Mesodermal cell (in vitro differentiated cells): ENCODE results near the gene OSBPL2.

ENCODE experiments used
- H3K27ac ChIP-seq: 2 replicates; pipeline ENCODE4 v1.7.0; 2013; ENCODE audit warnings: mild to moderate bottlenecking, low read depth, low read length, moderate library complexity; ENCODE audit not compliant: severe bottlenecking
- H3K36me3 ChIP-seq: 2 replicates; pipeline ENCODE4 v1.7.1; 2013; ENCODE audit warnings: mild to moderate bottlenecking, low read length, moderate library complexity; ENCODE audit not compliant: control insufficient read depth, insufficient read depth
- H3K4me1 ChIP-seq: one replicate; pipeline ENCODE4 v1.7.1; 2013; ENCODE audit warnings: mild to moderate bottlenecking, low read length; ENCODE audit not compliant: insufficient read depth, control insufficient read depth, poor library complexity, severe bottlenecking
- H3K4me3 ChIP-seq: 2 replicates; pipeline ENCODE4 v1.7.0; 2013; ENCODE audit warnings: low read length, control low read depth, mild to moderate bottlenecking; ENCODE audit not compliant: insufficient read depth, poor library complexity, severe bottlenecking; ENCODE audit errors: extremely low read depth
- H3K9me3 ChIP-seq: 2 replicates; pipeline ENCODE4 v1.7.1; 2013; ENCODE audit warnings: mild to moderate bottlenecking, low read length, moderate library complexity; ENCODE audit not compliant: control insufficient read depth
- WGBS, 2 experiments: methylation state at CpG; one replicate each; pipeline ENCODE4 v1.1.5; 2013; ENCODE audit warnings: missing lambda C conversion rate in 2 of 2; ENCODE audit not compliant: insufficient coverage in 2 of 2; 5-methylcytosine and 5-hydroxymethylcytosine counted together

OSBPL2 gene

DNA sequence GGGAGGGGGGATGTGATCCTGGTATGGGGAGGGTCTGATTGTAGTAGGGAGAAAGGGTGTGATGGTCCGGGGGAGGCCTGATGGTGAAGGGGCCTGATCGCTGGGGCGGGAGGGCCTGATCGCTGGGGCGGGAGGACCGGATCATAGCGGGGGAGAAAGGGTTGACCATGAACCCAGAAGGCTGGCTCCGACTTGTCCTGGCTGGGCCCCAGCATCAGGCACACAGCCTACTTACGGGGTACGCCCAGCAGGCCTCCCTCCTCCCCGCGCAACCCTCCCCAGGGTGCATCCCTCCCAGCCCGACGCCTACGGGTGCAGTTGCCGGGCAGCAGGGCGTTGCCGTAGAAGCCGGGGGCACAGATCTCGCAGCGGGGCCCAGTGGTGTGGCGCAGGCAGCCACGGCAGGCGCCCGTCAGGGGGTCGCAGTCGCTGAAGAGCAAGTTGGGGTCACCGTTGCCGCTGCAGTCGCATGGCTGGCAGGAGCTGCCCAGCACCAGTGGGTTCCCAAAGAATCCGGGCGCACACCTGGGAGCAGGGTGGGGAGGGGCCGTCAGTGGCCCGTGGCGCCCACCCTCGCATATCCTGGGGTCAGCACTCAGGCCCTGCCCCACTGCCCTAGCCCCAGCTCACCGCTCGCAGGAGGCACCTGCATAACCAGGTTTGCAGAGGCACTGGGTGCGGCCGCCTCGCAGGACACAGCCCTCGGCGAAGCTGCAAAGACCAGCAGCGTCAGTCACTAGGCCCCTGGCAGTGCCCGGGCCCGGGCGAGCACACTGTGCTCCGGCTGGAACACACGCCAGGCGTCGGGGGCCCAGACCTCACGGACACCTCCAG lies 85.0 kb downstream of the OSBPL2 start:
- Histone ChIP-seq H3K36me3 (peaks cover 71% of the 10 kb centered on the region), H3K4me1 (no peaks in the 10 kb centered on the region), H3K4me3 (no peak overlapping the region), H3K9me3 (no peaks in the 10 kb centered on the region), H3K27ac (no peak overlapping the region)
- 93% methylated on average over 43 to 52 of the region's 52 CpGs for WGBS, 2 experiments

- Histone ChIP-seq H3K36me3 (peaks cover 70% of the 10 kb centered on the region), H3K27ac (no peak overlapping the region), H3K9me3 (no peaks in the 10 kb centered on the region), H3K4me1 (no peaks in the 10 kb centered on the region), H3K4me3 (no peak overlapping the region)
- 87 to 91% methylated on average over 22 to 25 of the region's 25 CpGs for WGBS, 2 experiments
Measured at GRCh38 chr20:62323980-62324906, 85.9 kb downstream of the OSBPL2 start.

GRCh38 chr20:62325172-62325905 lies 87.0 kb downstream of the OSBPL2 start:
- 87 to 96% methylated on average over 12 to 13 of the region's 14 CpGs for WGBS, 2 experiments
- H3K9me3 ChIP-seq, result no peaks in the 10 kb centered on the region

GRCh38 chr20:62326559-62326958 lies 88.2 kb downstream of the OSBPL2 start:
- Histone ChIP-seq H3K36me3 (peaks cover 74% of the 10 kb centered on the region), H3K27ac (no peak overlapping the region)
- 94 to 97% methylated on average over 7 to 12 of the region's 14 CpGs for WGBS, 2 experiments

More at GRCh38 chr20:62325172-62325905, 87.0 kb downstream of the OSBPL2 start:
- Histone ChIP-seq H3K27ac (no peak overlapping the region), H3K4me1 (no peaks in the 10 kb centered on the region), H3K4me3 (no peak overlapping the region), H3K36me3 (peaks cover 74% of the 10 kb centered on the region)

GRCh38 chr20:62326959-62327725 lies 88.8 kb downstream of the OSBPL2 start:
- Histone ChIP-seq H3K36me3 (peaks cover 74% of the 10 kb centered on the region), H3K4me3 (no peak overlapping the region), H3K4me1 (no peaks in the 10 kb centered on the region), H3K9me3 (no peaks in the 10 kb centered on the region), H3K27ac (no peak overlapping the region)
- 81 to 85% methylated on average over 18 to 27 of the region's 30 CpGs for WGBS, 2 experiments

More at GRCh38 chr20:62326559-62326958, 88.2 kb downstream of the OSBPL2 start:
- no peaks in the 10 kb centered on the region for H3K9me3 ChIP-seq
- no peak overlapping the region for H3K4me3 ChIP-seq
- no peaks in the 10 kb centered on the region for H3K4me1 ChIP-seq

- WGBS, 2 experiments, result 92 to 98% methylated on average over 18 to 25 of the region's 33 CpGs
- no peaks in the 10 kb centered on the region for H3K4me1 ChIP-seq
- peaks cover 79% of the 10 kb centered on the region for H3K36me3 ChIP-seq
- H3K9me3 ChIP-seq, result no peaks in the 10 kb centered on the region
- H3K27ac ChIP-seq, result no peak overlapping the region
- no peak overlapping the region for H3K4me3 ChIP-seq
Measured at GRCh38 chr20:62327726-62328495, 89.6 kb downstream of the OSBPL2 start.

DNA sequence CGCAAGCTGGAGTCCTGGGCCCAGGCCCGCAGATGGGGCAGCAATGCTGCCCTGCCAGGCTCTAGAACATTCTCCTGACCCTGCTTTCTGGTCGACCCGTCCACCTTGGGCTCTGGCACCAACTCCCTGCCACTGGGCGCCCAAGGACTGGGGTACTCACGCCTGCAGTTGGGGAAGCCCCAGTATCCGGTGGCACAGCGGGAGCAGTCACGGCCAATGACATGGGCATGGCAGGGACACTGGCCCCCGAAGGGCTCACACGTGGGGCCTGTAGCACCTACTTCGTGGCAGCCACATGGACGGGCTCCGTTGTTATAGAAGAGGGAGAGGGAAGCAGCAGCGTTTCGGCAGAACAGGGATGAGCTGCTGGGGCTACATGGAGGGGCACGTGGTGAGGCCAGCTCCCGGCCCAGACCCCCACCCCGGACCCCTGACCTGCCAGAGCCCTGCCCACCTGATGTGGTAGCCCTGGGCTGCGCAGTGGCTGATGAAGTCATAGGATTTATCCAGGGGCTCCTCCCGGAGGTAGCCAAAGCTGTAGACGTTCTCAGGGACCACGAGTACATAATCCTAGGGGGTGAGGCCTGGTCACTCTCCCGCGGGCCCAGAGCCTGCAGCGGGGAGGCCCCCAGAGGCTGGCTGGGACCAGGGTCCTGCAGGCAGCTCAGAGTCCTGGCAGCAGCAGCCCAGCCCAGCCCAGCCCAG lies 90.5 kb downstream of the OSBPL2 start:
- Histone ChIP-seq H3K27ac (no peak overlapping the region), H3K36me3 (peaks cover 79% of the 10 kb centered on the region), H3K9me3 (no peaks in the 10 kb centered on the region), H3K4me3 (no peak overlapping the region), H3K4me1 (no peaks in the 10 kb centered on the region)
- 94% methylated on average over 25 to 26 of the region's 26 CpGs for WGBS, 2 experiments

DNA sequence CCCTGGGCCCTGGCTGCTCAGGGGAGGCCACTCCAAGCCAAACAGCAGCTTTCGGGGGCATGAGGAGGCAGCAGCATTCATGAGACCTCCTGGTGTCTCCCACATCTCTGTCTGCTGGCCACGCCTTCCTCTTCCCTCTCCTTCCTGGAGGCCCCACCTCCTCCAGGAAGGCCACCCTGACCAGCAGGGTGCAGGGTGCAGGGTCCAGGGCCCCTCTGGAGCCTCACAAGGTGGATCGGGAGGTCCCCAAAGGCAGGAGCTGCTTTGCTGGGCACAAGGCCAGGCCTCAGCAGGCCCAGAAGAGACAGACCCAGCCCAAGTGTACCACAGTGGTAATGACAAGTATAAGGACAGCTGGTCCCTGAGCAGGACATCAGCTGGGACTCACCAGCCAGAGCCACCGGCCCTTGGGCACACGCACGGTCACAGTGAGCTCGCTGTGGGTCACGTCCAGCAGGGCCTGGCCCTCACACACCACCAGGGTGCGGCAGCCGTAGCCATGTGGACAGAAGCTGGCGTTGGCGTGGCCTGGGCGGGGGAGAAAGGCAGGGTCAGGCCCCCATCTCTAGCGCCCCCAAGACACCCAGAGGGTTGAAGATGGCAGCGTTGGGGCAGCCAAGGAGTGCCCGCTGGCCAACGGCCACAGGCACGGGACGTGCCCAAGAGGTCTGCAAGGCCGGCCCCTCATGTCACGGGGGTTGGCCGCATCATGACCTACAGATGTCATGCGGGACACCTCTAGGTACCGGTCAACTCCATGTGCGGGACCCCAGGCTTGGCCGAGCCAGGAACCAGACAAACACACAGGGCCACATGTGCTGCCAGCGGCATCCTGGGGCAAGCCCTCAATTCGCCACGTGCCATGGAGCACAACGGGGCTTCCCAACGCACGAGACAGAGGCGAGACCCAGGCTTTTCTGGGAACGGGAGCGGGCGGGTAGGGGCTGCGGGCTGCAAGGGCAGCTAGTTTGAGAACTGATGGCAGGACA lies 91.4 kb downstream of the OSBPL2 start:
- WGBS, 2 experiments, result 96 to 97% methylated on average over 33 to 37 of the region's 37 CpGs
- no peak overlapping the region for H3K4me3 ChIP-seq
- peaks cover 74% of the 10 kb centered on the region for H3K36me3 ChIP-seq
- no peaks in the 10 kb centered on the region for H3K9me3 ChIP-seq
- no peaks in the 10 kb centered on the region for H3K4me1 ChIP-seq
- H3K27ac ChIP-seq, result no peak overlapping the region
